ENCODE measurements around the gene CKMT2. TPM values are rescaled to one million over a fixed set of nuclear protein-coding genes. Genes with fewer than 3 reads are reported as not detected.
A peak's percentile ranks its signal among the peaks of the same experiment; 100 is the strongest.

CKMT2 gene
- total and polyA plus RNA-seq, 9 donors, result 6.2 to 28.3 (median 12.6) TPM

GRCh38 chr5:81239613-81240012 is 6.5 kb downstream of the CKMT2 start:
- H3K36me3 ChIP-seq, result no peaks in the 10 kb centered on the region
- intact Hi-C loops (cut with DNase I), result loop anchor here in 1 of 4 donors (10.0 kb wide), 1 partner anchor 55 kb away; no protein-coding TSS in a partner anchor
- no peak overlapping the region for H3K27ac ChIP-seq
- peaks cover 19% of the 10 kb centered on the region for H3K4me1 ChIP-seq (ENCODE audit: insufficient read depth)
- no peak overlapping the region for H3K4me3 ChIP-seq
- no peaks in the 10 kb centered on the region for H3K9me3 ChIP-seq
- WGBS, 3 donors, result 69 to 73% (median 70%) methylated on average over 5 of the region's 5 CpGs
- DNase-seq, result no peak
- TF ChIP-seq POLR2A (IDR thresholded peaks at IDR 0.05) (no peak), CTCF (IDR thresholded peaks at IDR 0.05) (no peak), EP300 (IDR thresholded peaks at IDR 0.05) (no peak)
- no peaks in the 10 kb centered on the region for H3K27me3 ChIP-seq

GRCh38 chr5:81241001-81241400 is 7.9 kb downstream of the CKMT2 start:
- 44 to 47% (median 46%) methylated on average over 5 of the region's 5 CpGs for WGBS, 3 donors
- intact Hi-C loops (cut with DNase I), result no loop called here

GRCh38 chr5:81241961-81242648 is 9.0 kb downstream of the CKMT2 start:
- Histone ChIP-seq H3K36me3 (no peaks in the 10 kb centered on the region), H3K4me1 (ENCODE audit: insufficient read depth) (peaks cover 17% of the 10 kb centered on the region), H3K9me3 (no peaks in the 10 kb centered on the region), H3K27ac (no peak overlapping the region), H3K4me3 (no peak overlapping the region), H3K27me3 (no peaks in the 10 kb centered on the region)
- no peak for DNase-seq
- 89 to 90% (median 90%) methylated on average over 8 of the region's 8 CpGs for WGBS, 3 donors
- TF ChIP-seq POLR2A (IDR thresholded peaks at IDR 0.05) (no peak), CTCF (IDR thresholded peaks at IDR 0.05) (no peak), EP300 (IDR thresholded peaks at IDR 0.05) (no peak)
- intact Hi-C loops (cut with DNase I), result no loop called here

More at GRCh38 chr5:81241001-81241400, 7.9 kb downstream of the CKMT2 start:
- H3K36me3 ChIP-seq, result no peaks in the 10 kb centered on the region
- peaks cover 9% of the 10 kb centered on the region for H3K4me1 ChIP-seq (ENCODE audit: insufficient read depth)
- no peak overlapping the region for H3K27ac ChIP-seq
- H3K27me3 ChIP-seq, result no peaks in the 10 kb centered on the region
- H3K4me3 ChIP-seq, result no peak overlapping the region
- no peak for TF ChIP-seq CTCF (IDR thresholded peaks at IDR 0.05)
- no peak for TF ChIP-seq POLR2A (IDR thresholded peaks at IDR 0.05)
- TF ChIP-seq EP300 (IDR thresholded peaks at IDR 0.05), result no peak
- peak in 1 of 5 donors; percentile 37 for DNase-seq
- no peaks in the 10 kb centered on the region for H3K9me3 ChIP-seq

- DNase-seq, result no peak
- Histone ChIP-seq H3K4me3 (no peak overlapping the region), H3K36me3 (no peaks in the 10 kb centered on the region), H3K27me3 (no peaks in the 10 kb centered on the region), H3K27ac (no peak overlapping the region), H3K9me3 (no peaks in the 10 kb centered on the region), H3K4me1 (ENCODE audit: insufficient read depth) (peaks cover 20% of the 10 kb centered on the region)
- TF ChIP-seq POLR2A (IDR thresholded peaks at IDR 0.05) (no peak), CTCF (IDR thresholded peaks at IDR 0.05) (no peak), EP300 (IDR thresholded peaks at IDR 0.05) (no peak)
- 22 to 28% (median 27%) methylated on average over 4 of the region's 4 CpGs for WGBS, 3 donors
- intact Hi-C loops (cut with DNase I), result no loop called here
Measured at GRCh38 chr5:81242906-81243436, 9.8 kb downstream of the CKMT2 start.

Measured in ovary (tissue), 9 donors.